NCI-H446 (cell line): ENCODE measurements around the gene NBEA.

Experiments used
- DNase-seq, 2 experiments: peaks; one replicate each; lab custom pipeline; 2025; lab: John Stamatoyannopoulos, UW

NBEA gene

GRCh38 chr13:35594096-35594495 lies 652.0 kb downstream of the NBEA start:
- DNase-seq, result no peak

GRCh38 chr13:35595181-35595580 lies 653.1 kb downstream of the NBEA start:
- no peak for DNase-seq

GRCh38 chr13:35596321-35597030 lies 654.4 kb downstream of the NBEA start:
- DNase-seq, result no peak

GRCh38 chr13:35597451-35597850 lies 655.4 kb downstream of the NBEA start:
- no peak for DNase-seq

DNA sequence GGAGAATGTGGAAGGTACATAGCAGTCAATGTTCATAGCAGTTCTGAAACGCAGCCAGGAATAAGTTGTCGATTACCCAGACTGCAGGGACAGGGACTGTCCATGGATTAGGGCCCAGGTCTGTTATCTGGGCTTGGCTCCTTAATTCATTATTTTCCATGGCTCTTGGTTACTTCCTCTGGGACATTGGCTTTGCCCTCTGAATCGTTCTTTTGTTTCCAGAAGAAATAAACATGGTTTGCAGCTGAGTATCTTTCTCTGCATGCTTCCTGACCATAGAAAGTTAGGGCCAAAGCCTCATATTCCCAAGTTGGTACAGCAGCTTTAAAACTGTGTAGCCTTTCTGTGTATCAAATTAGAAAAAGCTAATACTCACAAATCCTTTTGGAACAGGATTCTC lies 656.2 kb downstream of the NBEA start:
- no peak for DNase-seq

- no peak for DNase-seq
Observed at GRCh38 chr13:35598790-35599369, 656.8 kb downstream of the NBEA start.

GRCh38 chr13:35599384-35599783 lies 657.3 kb downstream of the NBEA start:
- DNase-seq, result no peak

DNA sequence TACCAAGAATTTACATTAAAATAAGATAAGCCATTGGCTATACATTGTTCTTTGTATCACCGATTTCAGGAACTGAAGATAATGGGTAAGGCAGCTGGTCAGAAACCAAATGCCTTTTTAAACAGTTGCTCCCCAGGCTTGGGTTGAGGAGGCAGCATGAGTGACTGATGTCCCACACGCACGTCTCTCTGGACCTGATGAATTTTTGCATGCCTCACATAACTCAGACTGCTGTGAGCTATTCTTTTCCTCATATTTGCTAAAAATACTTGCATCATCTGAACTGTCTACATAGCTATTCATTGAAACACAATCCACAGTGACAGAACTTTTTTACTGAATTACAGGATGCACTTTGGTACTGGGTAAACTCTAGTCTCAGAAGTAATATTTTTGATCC lies 658.1 kb downstream of the NBEA start:
- DNase-seq, result no peak

GRCh38 chr13:35603593-35604285 lies 661.7 kb downstream of the NBEA start:
- no peak for DNase-seq

DNA sequence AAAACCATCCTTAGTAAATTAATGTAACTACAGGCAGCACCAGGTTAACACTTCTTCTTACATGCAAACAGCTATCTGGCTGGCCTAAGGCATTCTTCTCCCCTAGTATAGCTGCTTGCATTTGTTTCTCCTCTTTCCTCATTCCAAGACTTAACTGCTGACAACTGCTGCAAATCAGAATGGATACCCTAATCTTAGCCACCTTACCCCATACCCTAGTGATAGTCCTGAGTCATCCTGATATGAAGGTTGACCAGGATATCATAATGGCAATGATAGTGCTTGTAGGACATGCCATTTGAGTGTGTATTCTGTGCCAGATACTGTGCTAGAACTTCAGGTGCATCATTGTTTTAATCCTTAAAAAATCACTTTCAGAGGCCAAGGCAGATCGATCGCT lies 672.6 kb downstream of the NBEA start:
- no peak for DNase-seq

DNA sequence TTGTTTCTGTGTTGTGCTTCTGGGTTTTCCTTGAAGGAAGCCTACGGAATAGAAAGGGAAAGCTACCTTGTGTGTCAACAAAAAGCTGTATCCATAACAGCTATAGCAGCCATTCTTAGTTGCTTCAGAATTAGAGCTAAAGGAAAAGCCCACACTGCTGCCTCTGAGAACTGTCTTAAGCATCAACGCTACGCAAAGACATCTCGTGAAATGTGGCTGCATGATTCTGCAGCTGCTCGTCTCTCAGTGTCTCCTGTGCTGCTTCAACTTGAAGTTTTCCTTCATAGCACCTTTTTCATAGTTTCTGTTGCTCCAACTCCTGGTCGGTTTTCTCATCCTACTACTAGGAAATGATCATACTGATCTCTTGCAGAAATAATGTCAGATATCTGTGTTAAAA lies 675.4 kb downstream of the NBEA start:
- DNase-seq, result no peak

GRCh38 chr13:35618565-35619083 lies 676.6 kb downstream of the NBEA start:
- DNase-seq, result no peak

DNA sequence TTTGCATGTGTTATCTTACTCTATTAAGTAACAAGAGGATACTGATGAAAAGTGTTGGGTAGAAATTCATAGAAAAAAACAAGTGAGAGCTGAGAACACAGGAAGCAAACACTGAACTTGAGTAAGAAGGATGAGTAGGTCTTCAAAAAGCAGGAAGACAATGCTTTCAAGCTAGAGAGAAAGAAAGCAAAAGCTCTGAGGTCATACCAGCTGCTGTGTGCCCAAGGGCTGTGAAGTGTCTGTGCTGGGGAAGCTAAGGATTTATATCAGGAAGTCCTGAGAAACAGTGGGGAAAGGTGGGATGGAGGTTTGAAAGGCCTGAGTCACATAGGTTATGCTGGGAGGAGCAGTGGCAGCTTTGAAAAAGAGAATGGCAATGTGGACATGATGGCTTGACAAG lies 679.9 kb downstream of the NBEA start:
- no peak for DNase-seq

- DNase-seq, result no peak
Observed at GRCh38 chr13:35629026-35629425, 687.0 kb downstream of the NBEA start.

- peak in 1 of 2 experiments; percentile 64 for DNase-seq
Observed at GRCh38 chr13:35630551-35631275, 688.6 kb downstream of the NBEA start.

- DNase-seq, result no peak
Observed at GRCh38 chr13:35631666-35632065, 689.6 kb downstream of the NBEA start.

DNA sequence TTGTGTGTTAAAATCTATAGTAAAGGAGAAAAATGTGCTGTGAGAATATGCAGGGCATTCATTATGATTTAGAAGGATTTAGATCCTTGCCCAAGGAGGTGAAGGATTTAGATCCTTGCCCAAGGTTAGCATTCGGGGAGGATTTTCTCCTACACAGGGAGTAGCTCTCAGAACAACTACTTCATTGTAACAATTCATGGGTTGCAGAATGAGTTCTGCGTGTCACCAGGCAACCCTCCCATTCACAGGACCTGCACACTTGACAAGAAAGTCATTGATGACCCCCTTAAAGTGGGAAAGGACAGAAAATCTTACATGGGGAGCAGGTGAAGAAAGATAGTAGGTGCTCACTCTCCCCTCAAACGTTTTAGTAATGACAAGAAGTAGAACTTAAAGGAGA lies 701.6 kb downstream of the NBEA start:
- DNase-seq, result no peak

DNA sequence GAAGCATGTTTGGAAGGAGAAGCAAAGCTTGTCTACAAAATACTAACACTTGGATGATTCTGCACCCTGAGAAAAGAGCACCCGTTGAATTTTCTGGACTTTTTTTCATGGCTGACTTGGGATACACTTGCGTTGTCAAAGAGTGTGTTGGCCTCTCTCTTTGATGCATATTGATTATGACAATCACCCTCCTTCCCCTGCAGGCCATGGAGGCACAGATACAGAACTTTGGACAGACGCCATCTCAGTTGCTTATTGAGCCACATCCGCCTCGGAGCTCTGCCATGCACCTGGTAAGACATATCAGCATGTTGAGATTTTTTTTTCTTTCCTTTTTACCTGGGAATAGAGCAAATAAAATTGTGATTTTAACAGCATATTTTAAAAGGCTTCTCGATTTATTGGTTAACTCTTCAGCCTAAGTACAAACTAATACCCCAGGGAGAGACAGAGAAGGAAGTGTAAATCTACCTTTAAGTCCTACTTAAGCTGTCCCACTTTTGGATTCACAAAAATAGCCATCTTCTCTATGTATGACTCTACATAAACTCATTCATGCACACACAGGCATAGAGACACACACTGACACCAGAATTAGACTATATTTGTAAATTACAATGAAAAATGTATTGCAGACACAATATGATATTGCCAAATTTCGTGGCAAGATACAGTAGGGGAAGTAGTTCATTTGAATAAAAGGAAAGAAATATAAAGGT lies 704.1 kb downstream of the NBEA start:
- no peak for DNase-seq

DNA sequence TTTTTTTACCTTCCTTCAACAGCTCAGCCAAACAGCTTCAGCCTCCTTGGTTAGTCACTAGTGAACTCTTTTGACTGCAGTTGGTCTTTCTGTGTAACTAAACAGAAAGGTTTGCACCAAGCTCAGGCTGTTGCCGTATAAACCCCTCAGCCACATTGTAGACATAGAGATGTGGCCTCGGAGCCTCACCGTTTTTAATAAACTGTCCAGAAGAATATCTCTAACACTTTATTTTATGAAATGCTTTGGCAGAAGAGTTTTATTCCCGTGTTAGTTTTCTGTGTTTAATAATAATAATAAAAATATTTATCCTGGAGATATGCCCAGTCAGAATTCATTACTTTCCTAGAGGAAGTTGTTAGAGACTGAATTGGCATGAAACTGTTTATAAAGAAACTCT lies 706.1 kb downstream of the NBEA start:
- peak in 1 of 2 experiments; percentile 37 for DNase-seq

DNA sequence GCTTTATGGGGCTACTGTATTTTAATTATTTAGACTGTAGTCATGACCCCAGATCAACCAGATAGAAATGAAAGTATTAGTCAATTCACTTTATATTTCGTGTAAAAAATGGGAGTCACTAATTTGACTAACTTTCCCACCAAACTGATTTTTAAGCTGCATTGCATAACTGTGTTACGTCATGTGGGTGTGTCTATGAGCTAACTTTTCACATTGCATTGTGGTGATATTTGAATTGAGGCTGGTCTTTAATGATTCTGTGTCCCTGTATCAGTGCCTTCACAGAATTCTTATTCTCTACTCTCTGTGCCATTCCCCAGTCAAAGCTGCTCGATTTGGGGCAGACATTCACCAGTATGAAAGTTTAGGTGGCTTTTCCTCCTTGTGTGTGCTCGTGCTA lies 707.1 kb downstream of the NBEA start:
- DNase-seq, result no peak

DNA sequence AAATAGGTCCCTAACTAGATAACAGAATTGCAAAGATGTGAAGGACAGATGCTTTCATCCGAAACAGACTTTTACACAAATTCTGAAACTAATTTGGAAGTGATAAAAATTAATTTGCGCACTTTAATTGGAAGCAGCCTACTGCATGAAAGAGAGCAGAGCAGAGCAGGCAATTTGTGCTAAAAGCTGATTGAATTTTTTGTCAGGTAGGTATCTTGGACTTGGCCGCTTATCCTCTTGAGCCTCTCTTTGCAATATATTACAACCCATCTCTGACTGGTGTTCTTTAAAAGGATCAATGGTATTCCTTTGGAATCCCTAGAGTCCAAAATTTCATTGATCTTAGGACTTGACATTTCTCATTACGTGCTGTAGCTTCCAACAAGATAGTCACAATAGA lies 717.7 kb downstream of the NBEA start:
- DNase-seq, result no peak

DNA sequence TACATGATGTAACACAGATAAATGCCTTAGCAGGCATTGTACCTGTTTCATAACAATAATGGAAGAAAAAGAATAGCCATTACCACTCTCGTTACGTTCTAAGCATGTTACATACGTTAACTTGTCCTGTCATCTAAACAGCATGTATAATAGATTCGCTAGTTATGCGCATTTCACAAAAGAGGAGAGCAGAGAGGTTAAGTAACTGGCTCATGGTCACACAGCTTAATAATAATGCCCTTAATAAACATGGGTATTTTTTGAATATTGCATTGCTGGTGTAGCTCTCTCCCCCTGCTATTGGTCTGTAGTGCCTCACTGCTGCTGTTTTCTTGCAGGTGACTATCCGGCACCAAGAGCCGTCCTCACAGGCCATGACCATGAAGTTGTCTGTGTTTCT lies 722.7 kb downstream of the NBEA start:
- no peak for DNase-seq
